Hepatocyte (in vitro differentiated cells): ENCODE measurements around the gene AAGAB.
"Not testable (repeated sequence)": the region's sequence is repeated elsewhere in the genome, so short reads cannot be mapped to it uniquely, and the experiment has no call there.

ENCODE experiments used
- EZH2 ChIP-seq: fragments of 200-600 bp; sonication (generic); IDR thresholded peaks from 2 replicates; pipeline ENCODE4 v1.6.1; 2016; ENCODE audit warnings: antibody characterized with exemption, mild to moderate bottlenecking, borderline replicate concordance
- TF ChIP-seq, protein P1 (sequence below): fragments of 200-600 bp; sonication (generic); IDR thresholded peaks from 2 replicates; pipeline ENCODE4 v1.5.1; 2016; ENCODE audit warnings: antibody characterized with exemption, mild to moderate bottlenecking; ENCODE audit not compliant: poor library complexity

DNA sequence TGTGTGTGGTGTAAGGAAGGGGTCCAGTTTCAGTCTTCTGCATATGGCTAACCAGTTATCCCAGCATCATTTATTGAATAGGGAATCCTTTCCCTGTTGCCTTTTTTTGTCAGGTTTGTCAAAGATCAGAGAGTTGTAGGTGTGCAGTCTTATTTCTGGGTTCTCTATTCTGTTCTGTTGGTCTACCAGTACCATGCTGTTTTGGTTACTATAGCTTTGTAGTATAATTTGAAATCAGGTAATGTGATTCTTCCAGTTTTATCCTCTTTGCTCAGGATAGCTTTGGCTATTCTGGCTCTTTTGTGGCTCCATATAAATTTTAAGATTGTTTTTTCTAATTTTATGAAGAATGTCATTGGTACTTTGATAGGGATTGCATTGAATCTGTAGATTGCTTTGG, 31.2 kb upstream of the AAGAB start:
- TF ChIP-seq, protein P1, sequence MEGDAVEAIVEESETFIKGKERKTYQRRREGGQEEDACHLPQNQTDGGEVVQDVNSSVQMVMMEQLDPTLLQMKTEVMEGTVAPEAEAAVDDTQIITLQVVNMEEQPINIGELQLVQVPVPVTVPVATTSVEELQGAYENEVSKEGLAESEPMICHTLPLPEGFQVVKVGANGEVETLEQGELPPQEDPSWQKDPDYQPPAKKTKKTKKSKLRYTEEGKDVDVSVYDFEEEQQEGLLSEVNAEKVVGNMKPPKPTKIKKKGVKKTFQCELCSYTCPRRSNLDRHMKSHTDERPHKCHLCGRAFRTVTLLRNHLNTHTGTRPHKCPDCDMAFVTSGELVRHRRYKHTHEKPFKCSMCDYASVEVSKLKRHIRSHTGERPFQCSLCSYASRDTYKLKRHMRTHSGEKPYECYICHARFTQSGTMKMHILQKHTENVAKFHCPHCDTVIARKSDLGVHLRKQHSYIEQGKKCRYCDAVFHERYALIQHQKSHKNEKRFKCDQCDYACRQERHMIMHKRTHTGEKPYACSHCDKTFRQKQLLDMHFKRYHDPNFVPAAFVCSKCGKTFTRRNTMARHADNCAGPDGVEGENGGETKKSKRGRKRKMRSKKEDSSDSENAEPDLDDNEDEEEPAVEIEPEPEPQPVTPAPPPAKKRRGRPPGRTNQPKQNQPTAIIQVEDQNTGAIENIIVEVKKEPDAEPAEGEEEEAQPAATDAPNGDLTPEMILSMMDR, result not testable (repeated sequence)
- not testable (repeated sequence) for TF ChIP-seq EZH2
